Measurements from ENCODE around the gene PIK3R3. TPM values are rescaled to one million over a fixed set of nuclear protein-coding genes. Genes with fewer than 3 reads are reported as not detected.

Gene PIK3R3
- total RNA-seq, 1 donor from 2014 or later: 55.3 TPM

DNA sequence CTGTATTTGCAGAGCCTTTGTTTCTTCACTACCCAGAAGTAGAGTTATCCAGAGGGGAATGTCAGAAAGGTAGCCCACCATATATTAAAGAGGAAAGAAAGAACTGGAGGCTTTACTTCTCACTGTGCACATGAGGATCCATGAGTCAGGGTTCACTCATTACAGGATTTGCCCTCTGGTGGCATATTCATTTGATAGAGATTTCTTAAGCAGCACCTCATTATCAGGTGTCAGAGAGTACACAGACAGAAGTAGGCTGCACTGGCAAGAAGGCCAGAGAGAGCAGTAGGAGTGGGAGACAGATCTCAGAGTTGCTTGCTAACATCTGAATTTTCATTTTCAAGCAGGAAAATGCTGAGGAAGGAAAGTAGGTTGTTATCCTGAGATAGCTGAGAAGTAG, 123.8 kb downstream of the PIK3R3 start:
- DNase-seq (ENCODE audit: low spot score): no peak
- intact Hi-C loops (cut with DNase I): no loop called here

DNA sequence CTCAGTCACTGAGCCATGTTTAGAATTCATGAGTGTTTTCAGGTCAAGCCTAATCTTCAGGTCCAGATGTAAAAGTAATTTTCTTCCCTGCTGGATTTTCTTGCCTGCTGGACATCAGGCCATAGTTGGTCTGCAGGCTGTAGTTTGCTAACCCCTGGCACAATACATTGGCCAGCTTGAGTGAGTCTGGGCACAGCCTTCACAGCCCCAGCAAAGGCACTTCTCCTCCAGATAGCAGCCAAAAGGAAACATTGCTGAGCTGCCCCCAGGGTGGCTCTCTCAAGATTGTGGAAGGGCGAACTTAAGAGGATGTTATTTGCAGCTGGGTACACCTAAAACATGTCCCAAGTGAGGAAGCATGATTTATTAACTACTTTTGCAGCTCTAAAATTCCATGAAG, 126.8 kb downstream of the PIK3R3 start:
- no peak for DNase-seq (ENCODE audit: low spot score)

GRCh38 chr1:46004492-46004891, 127.9 kb downstream of the PIK3R3 start:
- intact Hi-C loops (cut with DNase I): no loop called here
- no peak for DNase-seq (ENCODE audit: low spot score)

More for the DNA sequence above, 126.8 kb downstream of the PIK3R3 start:
- intact Hi-C loops (cut with DNase I): no loop called here

DNA sequence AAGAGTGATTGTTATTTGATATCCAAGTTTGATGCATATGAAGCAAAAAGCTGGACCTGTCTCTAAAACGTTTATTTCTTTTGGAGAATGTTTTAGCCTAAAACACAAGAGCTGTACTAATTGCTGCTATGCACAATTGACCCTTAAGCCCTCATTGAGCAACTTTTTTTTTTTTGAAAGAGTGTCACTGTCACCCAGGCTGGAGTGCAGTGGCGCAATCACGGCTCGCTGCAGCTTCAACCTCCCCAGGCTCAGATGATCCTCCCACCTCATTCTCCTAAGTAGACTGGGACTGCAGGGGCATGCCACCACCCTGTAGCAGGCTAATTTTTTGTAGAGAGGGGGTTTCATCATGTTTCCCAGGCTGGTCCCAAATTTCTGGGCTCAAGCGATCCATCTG, 129.1 kb downstream of the PIK3R3 start:
- DNase-seq (ENCODE audit: low spot score): no peak
- intact Hi-C loops (cut with DNase I): no loop called here

- intact Hi-C loops (cut with DNase I): no loop called here
Observed at GRCh38 chr1:46002551-46003150, 129.8 kb downstream of the PIK3R3 start.

GRCh38 chr1:46001081-46001785, 131.2 kb downstream of the PIK3R3 start:
- DNase-seq (ENCODE audit: low spot score): no peak
- intact Hi-C loops (cut with DNase I): no loop called here

More at GRCh38 chr1:46002551-46003150, 129.8 kb downstream of the PIK3R3 start:
- no peak for DNase-seq (ENCODE audit: low spot score)

- DNase-seq (ENCODE audit: low spot score): no peak
- intact Hi-C loops (cut with DNase I): no loop called here
Observed at GRCh38 chr1:45999507-45999906, 132.9 kb downstream of the PIK3R3 start.

DNA sequence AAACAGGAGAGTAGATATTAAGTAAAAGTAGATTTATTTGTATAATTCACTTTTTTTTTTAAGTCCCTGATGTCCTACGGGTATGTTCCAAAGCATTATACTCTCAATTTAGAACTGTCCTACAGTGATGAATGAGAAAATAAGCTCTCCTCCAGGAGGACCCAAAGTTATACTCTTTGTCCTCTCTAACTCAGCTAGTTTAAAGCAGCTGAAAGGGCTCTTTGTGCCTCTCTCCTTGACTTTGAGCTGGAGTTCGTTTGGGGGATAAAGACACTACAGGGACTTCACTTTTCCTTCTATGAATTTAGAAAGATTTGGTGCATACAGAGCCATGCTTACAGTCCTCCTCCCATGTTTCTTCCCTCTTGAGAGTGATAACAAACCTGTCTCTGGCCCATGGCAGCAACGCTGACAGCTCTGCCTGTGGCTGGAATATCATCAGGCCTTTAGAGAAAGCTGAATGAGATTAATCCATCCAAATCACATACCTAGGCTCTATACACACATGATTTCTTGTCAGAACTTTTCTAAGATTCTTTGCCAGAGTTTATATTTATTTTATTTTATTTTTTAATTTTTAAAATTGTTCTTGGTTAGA, 134.3 kb downstream of the PIK3R3 start:
- intact Hi-C loops (cut with DNase I): no loop called here
- DNase-seq (ENCODE audit: low spot score): no peak

DNA sequence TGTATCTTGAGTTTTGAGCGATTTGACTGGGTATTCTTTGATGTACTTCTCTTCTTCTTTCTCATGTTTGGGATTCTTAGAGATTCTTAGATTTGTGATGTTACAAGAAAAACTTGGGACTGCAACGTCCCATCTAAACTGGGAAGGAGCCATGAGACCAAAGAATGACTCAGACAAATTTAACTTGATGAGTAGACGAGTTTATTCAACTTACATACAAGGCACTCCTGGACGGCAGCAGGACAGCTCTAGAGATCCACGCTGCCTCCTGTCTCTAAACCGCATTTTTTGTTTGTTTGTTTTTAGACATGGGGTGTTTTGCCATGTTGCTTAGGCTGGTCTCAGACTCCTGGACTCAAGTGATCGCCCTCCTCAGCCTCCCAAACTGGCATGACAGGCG, 137.1 kb downstream of the PIK3R3 start:
- intact Hi-C loops (cut with DNase I): no loop called here
- no peak for DNase-seq (ENCODE audit: low spot score)

GRCh38 chr1:45994423-45994822, 138.0 kb downstream of the PIK3R3 start:
- intact Hi-C loops (cut with DNase I): no loop called here
- DNase-seq (ENCODE audit: low spot score): no peak

Other genes starting within 250 kb of the PIK3R3 start
- gene TSPAN1, start 42.5 kb upstream of the PIK3R3 start, total RNA-seq: 3.0 TPM
- gene P3R3URF, start 43.9 kb upstream of the PIK3R3 start, total RNA-seq: not detected
- gene POMGNT1, start 65.8 kb upstream of the PIK3R3 start, total RNA-seq: 139 TPM
- gene LURAP1, start 70.7 kb upstream of the PIK3R3 start, total RNA-seq: 11.9 TPM
- gene RAD54L, start 115.1 kb upstream of the PIK3R3 start, total RNA-seq: 0.97 TPM
- gene LRRC41, start 171.0 kb upstream of the PIK3R3 start, total RNA-seq: 52.5 TPM
- 907 TPM for gene UQCRH, start 171.1 kb upstream of the PIK3R3 start, total RNA-seq
- 18.5 TPM for gene NSUN4, start 208.2 kb upstream of the PIK3R3 start, total RNA-seq

Measured in cardiac septum (tissue), 1 donor.